Activated CD4-positive, alpha-beta T cell treated with anti-CD3 and anti-CD28 coated beads, Interleukin-2, amount 50 U/mL, for 48 hours (primary cell): Measurements from ENCODE around the gene FRMD1.
A peak's percentile ranks its signal among the peaks of the same experiment; 100 is the strongest.

Experiments used
- DNase-seq, 2 experiments: peaks; one replicate each; pipeline ENCODE4 v3.0.0-alpha.2; 2020

FRMD1 gene

DNA sequence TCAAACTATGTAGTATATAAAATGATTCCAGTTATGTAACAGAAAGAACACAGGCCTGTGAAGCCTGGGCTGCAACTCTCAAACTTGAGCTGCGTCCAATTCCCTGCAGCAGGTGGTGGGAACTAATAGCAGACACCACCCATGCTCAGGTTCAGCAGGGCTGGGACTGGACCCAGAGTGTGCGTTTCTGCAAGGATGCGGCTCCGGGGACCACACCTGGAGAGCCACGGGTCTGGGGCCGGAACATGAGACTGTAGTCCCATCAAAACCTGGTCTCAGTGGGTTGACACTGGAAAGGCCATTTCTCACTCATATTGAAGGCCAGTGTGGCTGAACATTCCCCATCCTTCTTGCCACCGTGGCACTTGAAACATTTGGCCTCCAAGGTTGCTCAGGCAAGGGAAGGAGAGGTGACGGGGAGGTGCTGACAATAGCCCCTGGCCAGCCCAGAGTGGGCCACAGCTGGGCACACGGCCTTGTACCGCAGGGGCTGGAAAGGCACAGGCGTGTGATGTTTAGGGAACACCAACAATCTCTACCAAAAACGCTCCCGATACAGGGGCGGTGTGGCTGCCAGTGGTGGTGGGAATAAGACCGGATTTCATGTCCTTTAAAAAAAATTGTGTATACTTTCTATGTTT, 38.0 kb downstream of the FRMD1 start:
- DNase-seq = no peak

DNA sequence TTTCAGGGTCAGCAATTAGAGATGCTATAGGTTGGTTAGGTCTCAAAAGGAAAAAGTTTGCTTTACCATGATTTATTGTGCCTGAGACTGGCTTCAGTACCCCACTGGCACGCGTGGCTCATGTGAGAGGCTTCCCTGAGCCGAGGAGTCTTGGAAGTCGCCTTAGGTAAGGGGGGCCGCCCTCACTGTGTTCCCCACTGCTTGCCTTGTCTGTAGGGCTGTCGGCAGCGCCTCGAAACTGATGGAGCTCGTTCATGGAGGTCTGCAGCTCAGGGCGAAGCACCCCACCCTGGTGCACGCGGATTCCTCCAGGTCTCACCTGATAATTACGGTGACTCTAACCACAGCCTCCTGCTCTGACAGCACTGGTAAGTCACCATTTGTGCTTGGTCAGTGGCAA, 39.2 kb downstream of the FRMD1 start:
- peak in 1 of 2 experiments; percentile 9 for DNase-seq

DNA sequence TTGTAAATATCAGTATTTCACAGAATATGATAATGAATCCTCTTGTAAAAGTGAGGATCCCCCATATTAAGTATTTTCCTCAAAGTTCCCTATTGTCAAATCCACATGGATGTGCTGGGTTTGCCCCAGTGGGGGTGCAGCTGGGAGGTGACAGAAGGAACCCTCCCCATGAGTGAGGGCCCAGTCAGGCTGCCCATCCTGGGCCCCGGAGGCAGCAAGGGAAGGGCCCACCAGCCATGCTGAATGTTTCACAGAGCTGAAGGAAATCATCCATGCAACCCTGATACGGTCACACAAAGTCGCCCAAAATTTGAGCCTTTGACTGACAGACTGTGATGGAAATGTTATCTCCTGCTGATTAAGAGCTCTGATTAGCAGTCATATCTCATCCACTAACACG, 39.7 kb downstream of the FRMD1 start:
- DNase-seq = no peak

DNA sequence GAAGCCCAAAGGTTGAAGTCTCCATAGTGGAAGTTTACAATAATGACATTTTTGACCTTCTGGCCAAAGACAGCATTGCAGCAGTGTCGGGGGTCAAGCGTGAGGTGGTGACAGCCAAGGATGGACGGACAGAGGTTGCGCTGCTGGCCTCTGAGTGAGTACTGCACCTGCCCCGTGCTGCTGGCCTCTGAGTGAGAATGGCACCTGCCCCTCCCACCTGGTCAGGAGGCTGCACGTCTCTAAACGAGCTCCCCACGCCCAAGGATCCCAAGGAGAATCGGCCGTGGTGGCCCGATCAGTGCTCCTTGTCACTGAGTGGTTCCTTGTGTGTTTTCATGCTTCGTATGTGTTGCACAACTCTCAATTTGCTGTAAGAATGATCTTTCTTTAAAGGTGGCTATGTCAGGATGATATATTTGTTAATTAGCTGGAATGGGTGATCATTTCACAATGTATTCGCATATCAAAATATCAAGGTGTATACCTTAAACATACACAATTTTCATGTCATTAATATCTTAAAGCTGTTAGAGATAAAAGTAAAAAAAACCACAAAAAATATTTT, 40.4 kb downstream of the FRMD1 start:
- DNase-seq = no peak

DNA sequence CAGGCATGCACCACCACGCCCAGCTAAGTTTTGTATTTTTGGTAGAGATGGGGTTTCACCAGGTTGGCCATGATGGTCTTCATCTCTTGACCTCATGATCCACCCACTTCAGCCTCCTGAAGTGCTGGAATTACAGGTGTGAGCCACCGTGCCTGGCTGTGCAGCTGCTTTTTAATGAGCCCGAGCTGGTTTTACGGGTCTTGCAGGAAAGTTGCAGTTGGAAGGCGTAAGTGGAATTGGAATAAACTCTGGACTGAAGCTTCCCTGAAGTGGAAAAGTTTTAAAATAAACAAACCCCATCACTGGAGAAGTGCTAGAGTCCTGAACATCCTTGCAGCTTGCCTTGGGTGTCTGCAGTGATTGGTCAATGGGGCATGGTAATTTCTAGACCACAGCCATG, 41.2 kb downstream of the FRMD1 start:
- no peak for DNase-seq

DNA sequence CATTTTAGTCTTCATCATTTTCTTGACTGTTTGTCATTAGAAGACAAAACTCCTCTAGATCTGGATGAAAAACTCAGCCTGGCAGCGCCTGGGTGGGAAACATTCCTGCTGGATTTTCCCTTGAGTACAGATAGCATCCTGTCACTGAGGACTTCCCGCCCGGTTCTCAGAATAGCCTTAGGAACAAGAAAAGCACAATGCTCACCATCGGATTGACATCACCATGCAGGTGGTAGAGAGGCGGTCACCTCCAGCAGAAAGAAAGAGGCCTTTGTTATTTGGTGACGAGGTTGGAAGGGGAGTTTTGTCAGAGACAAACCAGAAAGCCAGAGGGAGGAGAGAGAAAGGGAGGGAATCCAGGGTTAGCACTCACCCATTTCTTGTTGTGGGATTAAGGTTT, 41.8 kb downstream of the FRMD1 start:
- no peak for DNase-seq

DNA sequence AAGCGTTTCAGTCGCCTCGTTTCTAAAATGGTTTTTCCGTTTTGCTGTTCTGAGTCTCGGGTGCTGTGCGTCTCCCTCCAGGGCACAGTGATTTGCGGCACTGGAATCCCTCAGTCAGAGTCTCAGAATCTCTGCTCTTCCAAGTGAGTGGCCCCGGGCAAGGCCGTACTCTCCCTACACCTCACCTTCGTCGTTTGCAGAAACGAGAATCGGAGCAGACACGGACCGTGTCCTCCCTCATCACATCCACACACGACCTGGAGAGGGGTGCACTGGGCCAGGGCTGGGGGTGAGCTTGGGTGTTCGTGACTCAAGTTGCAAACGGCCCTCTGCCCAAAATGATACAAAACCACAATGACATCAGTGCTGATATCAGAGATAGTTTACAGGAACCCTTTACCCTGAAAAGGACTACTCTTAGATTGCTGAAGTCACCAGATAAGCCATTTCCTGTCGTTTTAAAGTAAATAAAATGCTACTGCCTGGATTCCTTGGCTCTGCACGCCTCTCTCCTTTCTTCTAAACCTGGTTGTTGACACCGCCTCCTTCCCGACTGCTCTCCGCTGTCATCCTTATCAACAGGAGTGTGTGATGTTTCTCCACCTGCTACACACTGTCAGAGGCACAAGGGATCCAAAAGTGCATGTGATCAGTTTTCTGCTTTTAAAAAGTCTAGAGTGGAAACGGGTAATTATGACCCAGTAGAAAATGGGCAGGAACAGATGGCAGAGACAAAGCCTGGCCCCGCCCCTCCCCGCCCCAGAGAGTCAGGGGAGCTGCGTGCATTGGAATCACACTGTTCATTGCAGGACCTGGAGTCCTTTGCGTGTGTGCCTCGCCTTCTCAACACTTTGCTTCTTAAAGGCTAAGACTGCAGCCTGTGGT, 43.1 kb downstream of the FRMD1 start:
- no peak for DNase-seq

DNA sequence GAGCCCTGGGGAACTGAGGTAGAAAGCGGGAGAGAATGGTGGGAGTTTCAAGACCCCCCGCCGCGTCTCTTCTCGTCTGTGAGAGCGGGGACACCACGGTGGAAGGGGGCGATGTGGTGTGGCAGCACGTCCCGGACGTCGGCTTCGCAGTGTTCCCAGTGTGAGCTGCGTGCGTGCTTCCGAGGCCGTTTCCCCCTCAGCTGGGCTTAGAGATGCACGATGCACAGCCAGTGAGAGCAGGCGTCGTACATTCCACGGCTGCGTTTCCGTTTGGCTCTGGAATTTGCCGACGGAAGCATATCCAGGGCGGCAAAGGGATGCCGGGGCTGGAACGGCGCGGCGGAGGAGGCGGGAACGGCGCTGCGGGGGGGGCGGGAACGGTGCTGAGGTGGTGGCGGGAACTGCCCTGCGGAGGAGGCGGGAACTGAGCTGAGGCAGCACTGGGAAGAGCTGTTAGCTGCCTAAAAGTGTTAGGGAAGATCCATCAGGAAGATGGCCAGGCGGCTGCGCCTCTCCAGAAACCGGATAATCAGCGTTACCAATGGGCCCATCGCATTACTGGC, 43.8 kb downstream of the FRMD1 start:
- DNase-seq = no peak

DNA sequence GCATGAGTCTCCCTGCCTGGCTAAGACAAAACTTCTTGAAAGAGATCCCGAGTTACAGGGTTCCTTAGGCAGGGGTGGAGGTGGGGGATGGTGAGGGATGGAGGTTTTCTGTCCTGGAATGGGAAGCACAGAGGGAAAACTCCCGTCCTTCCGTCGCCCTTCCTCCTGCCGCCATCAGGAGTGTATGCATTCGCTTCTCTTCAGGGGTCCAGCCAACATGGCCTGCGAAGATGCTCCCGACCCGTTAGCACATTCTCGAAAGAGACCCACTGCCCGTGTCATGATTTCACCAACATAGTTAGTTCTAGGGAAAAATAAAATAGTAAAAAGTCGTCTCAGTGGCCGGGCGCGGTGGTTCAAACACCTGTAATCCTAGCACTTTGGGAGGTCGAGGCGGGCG, 44.5 kb downstream of the FRMD1 start:
- DNase-seq = no peak

DNA sequence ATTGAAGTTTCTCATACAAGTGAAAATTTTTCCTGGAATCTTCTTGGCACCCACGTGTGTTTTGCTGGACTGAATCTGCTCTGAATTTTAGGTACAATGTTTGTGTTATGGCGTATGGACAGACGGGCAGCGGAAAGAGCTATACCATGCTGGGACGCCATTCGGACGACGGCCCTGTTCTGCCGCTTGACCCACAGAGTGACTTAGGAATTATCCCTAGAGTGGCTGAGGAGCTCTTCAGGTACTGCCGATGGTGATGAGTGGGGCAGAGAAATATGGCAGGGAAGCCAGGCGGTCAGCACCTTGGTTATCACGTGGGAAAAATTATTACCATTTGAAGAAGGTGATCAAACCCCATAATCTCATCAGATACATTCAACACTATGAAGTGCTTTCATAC, 45.2 kb downstream of the FRMD1 start:
- DNase-seq = no peak

DNA sequence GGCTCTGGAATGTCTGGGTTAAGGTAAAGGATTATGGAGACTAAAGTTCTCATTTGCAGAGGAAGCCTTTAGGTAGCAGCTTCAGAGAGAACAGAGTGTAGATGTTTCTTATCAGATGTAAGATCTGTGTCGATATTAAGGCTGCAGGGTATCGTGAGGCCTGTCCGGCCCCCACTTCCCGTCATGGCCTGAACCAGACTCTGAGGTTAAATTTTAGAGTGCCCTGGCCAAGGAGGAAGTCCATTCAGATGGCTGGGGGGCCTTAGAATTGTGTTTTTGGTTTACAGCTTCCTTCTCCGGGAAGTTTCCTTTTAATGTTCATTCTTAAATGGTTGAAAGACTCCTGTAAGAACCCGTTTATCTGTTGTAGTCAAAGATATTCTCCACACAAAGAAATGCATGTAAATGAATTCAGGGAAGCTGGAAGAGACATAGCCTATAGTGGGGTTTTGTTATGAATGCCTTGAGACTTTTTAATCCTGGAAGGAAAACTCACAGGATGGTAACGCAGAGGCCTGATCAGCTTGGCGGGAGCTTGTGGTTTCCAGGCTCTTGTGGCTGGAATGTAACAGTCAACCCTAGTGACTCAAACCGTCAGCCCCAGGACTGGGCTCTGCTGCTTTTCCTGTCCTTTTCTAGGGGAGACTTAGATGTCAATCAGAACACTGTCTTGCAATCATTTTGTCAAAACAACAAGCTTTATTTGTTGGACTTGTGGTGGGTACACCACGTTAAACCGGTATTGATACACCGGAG, 46.8 kb downstream of the FRMD1 start:
- no peak for DNase-seq

DNA sequence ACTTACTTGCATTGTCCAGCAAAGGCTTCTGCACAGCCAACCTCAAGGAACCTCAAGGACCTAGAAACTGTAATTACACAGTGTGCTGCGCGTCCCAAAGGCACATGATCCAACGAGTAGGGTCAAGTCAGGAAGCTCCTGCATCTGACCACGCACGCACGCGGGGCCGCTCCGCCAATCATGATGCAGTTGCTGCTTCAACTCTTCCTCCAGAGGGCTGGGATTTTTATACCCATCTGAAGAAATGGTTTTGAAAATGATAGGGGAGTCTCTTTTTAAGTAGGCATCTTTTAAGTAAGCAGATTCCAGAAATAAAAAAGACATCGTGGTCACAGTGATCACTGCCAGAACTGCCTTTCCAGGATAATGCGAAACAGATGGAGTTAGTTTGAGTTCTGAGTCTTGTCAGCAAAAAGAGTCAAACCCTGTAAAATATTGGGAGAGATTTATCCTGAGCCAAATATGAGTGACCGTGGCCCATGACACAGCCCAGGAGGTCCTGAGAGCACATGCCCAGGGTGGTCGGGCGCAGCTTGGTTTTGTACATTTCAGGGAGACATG, 47.5 kb downstream of the FRMD1 start:
- DNase-seq = no peak

DNA sequence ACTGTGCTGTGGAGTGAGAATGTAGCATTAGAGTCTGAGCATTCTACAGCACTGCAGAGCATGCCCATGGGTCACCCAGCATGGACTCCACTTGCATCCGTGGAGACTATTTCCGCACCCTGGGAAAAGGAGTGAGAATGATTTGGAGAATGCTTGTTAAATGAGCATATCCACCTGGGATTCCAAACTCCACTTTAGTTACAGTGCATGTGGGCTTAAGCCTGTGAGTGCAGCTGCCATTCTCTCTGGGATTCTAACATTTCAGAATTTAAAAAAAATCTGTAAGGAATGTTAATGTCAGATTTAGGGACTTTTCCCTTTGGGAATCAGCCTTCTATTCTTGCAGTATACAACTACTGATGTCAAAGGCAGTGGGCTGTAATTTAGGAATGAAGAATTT, 48.1 kb downstream of the FRMD1 start:
- no peak for DNase-seq

DNA sequence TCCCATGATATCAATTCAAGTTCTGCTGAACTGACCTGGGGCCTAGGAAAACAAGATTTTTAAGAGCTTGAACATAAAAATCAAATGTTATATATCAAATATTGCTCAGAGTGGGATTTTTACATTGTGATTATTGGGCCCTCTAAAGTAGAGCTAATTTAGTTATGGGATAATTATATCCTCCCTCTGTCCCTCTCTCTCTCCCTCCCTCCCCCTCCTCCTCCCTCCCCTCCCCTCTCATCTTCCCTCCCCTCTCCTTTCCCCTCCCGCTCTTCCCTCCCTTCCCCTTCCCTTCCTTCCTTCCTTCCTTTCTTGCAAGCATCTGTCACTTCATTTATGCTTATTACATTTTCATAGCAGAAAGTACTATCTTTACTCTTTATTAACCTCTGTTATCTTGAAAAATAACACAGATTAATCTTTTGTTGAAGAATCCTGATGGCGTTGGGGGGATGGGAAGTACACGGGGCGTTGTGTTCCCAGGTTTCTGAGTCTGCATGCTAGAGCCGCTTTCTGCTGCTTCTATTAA, 48.7 kb downstream of the FRMD1 start:
- no peak for DNase-seq

DNA sequence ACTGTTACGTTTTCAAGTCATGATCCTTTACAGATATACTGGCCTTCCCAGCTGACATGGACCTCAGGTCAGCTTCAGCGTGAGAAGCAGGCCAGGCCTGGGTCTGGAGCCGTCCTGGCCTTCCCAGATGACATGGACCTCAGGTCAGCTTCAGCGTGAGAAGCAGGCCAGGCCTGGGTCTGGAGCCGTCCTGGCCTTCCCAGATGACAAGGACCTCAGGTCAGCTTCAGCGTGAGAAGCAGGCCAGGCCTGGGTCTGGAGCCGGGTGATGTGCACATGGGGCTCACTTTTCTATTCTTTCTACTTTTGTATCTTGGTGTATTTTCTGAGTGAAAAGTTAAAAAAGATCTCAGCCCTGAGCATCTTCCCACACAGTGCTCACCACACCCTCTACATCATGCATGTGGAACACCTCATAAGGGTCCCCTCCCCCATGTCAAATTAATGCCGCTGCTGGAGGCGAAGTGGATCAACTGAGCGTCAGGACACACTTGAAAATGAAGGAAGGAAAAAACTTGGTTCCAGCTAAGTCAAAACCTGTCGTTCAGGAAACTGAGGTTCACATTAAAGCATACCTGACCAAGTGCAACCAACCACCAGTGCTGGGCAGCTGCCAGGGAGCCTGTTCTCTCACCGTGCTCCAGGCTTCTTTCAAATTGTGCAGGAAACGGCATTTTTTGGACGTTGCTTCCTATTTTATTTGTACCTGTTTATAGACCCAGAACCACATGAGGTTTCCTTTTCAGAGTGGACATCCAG, 49.4 kb downstream of the FRMD1 start:
- no peak for DNase-seq

DNA sequence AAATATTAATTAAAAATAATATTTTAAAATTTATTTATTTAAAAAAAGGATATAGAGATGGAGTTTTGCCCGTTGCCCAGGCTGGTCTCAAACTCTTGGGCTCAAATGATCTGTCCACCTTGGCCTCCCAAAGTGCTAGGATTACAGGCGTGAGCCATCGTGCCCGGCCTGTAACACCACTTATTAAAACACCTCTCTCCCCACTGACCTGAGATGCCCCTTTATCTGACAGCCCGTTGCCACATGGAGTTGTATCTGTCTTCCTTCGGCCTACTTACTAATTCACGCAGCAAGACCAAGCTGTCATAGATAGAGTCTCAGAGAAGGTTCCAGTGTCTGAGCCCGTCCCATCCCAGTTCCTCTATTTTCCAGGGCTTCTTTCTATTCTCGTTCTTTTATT, 50.8 kb downstream of the FRMD1 start:
- no peak for DNase-seq

DNA sequence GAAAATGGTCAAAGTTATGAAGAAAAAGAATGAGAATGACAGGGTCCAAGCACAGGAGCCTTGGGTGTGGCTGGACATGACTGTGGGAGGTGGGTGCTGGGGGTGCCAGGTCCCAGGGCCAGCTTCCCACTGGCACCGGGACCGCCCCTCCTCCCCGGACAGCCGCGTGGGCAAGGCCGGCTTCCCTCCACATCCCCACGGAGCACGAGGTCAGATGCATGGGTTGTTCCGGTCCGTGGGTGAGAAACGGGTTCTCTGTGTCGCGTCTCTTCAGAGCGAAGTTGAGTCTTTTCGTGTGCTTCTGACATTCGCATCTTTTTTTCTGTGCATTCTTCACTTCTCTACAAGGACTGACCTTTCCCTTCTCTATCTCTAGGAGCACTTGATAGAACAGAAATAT, 51.5 kb downstream of the FRMD1 start:
- no peak for DNase-seq

DNA sequence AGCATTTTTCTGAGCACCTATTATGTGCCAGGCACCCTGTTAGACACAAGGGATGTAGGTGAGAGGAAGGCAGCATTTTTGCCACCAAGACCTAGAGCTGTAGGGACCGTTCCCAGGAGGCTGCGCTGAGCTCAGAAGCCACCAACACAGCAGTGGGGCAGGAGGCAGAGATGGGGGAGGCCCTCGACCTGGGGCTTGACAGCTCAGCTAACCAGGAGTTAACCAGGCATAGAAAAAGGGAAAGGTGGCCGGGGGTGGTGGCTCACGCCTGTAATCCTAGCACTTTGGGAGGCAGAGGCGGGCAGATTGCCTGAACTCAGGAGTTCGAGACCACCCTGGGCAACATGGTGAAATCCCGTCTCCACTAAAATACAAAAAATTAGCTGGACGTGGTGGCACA, 52.1 kb downstream of the FRMD1 start:
- no peak for DNase-seq

DNA sequence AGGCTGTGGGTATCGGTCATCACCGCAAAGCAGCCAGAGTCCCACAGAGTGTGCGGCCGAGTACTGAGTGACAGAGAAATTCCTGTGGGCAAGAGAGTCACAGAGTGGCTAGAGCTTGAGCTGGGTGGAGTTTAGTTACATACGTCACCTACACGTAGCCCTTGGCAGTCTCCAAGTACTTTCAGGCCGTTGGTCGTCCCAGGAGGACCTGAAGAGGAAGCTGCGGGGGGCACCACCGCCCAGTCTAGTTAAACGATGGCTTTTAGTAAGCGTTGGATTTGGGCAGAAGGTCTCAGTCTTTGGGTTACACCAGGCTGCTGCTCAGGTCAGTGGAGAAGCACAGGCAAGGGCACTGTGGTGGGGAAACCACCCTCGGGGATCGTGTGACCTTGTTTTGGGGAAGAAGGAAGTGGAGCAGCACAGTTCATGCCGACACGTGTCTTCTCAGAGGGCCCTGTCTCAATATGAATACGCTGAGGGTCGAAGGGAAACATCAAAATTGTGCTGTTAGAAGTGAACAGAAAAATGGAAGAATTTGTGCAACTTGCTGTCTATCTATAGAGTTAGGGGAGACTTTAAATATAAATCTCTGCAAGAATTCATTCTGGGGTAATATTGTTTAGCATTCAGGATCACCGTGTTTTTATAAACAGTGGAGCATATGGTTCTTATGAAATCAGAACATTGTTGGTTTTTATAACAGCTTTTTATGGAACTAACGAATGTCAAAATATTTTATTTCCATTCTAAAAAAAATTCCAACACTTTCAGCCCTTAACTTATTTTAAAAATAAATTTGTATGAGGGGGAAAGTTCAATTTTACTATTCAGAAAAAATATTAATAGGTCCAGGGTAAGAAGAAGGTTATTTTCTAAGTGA, 52.9 kb downstream of the FRMD1 start:
- no peak for DNase-seq

DNA sequence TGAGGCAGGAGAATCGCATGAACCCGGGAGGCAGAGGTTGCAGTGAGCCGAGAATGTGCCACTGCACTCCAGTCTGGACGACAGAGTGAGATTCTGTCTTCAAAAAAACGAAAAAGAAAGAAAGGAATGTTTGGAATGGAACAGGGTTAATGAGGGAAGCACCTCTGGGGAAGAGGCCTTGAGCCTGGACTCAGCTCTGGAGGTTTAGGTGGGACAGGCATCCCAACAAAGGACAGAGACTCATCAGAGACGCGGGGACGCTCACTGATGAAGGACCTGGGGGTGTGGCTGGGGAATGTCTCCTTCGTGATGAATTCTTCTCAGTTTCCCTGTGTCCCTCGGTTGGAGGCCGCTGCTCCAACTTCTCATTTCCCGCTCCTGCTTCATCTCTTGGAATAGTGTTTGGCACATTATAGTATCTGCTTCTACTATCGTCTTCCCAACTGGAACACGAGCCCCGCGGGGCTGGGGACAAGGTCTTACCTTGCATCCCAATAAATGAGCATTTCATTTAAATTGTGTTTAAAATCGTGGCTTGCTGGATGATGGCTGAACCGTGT, 54.0 kb downstream of the FRMD1 start:
- DNase-seq = no peak
